CD4-positive, alpha-beta T cell treated with Interleukin-15 for 4 hours (primary cell): ENCODE results near the gene CR1L.
"Not testable (repeated sequence)": the region's sequence is repeated elsewhere in the genome, so short reads cannot be mapped to it uniquely, and the experiment has no call there.

Experiments used
- DNase-seq: peaks from one replicate; pipeline ENCODE4 v3.0.0-alpha.2; 2020; ENCODE audit warnings: low spot score

The CR1L gene

DNA sequence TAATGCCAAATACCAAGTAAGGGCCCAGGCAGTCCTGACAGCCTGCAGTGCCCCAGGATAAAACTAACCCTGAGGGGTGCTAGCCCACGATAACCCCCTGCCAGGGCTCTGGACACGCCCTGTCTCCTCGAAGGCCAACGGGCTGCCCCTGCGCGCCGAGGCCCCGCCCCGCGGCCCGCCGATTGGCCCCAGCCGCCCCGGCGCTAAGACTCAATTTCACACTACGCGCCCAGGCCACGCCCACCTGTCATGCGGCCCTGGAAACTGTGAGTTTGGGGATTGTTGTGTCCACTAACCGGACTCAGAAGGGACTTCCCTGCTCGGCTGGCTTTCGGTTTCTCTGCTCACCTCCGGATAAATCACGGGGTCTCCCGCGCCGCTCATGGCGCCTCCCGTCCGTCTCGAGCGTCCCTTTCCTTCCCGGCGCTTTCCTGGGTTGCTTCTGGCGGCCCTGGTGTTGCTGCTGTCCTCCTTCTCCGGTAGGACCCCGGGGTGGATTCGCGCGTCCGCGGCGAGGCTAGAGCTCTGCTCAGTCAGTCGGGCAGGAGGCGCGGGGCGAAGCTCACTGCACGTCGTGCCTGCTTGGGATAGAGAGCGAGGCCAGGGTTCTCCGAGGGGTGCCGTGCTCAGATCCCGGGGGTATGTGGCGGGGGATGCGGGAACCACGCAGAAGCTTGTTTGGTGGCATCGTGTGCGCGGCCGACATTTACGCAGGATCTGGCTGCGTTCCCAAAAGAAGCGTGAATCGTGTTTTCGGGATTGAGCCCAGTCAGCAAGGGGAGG, at the start of gene CR1L:
Gene CR1L (plus strand): TSS at position 282 of the 783 bp plus-strand sequence. CDS start 101 bp downstream, at position 383.
- DNase-seq = peak; percentile 45

DNA sequence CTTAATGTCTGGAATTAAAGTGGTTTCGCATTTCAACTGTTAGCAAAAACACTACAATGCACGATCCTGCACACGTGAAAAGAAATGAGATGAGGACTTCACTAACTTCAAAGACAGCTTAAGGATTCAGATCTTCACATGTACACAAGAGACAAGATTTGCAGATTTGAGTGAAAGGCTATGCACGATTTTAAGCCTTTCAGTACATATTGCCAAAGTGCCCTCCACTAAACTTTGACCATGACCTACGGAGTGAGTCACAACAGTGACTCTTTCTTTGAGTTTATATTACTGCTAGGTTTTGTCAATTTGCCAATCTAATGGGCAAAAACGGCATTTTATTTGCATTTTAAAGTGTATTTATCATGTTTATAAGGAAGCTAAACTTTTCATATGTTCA, 41.2 kb upstream of the CR1L start:
- DNase-seq = no peak

DNA sequence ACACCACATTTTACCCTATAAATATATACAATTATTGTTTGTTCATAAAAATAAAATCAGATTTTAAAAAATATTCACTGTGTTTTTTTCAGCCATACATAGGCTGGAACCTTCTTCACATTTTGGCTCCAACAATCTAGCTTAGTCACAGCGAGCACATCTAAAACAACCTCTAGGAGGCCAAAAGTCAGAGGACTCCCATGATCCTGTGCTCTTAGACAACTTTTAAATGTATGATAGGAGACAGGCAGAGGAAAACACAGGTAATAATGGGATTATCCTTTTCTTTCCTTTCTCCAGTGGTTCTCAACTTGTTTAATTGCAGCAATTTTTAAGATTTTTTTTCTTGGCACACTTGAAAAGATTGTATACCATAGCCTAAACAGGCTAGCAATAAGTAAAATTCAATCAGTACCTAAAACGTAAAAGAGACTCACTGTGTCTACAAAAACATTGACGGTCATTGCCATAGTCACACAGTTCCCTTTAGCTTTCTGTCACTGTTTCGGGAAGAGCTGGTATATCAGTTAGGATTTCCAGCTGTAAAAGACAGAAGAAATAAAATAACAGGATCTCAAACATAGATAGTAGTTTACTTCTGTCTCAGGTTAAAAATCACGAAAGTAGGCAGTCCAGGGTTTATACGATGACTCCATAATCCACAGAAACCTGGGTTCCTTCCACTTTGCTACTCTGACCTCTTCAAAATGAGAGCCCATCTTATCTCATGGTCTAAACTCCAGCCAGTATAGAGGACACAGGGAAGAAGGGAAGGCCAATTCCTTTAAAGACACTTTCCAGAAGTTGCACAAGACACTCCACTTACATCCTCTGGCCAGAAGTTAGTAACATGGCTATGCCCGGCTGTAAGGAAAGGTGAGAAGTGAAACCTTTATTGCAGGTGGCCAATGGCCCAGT, 39.2 kb upstream of the CR1L start:
- no peak for DNase-seq

DNA sequence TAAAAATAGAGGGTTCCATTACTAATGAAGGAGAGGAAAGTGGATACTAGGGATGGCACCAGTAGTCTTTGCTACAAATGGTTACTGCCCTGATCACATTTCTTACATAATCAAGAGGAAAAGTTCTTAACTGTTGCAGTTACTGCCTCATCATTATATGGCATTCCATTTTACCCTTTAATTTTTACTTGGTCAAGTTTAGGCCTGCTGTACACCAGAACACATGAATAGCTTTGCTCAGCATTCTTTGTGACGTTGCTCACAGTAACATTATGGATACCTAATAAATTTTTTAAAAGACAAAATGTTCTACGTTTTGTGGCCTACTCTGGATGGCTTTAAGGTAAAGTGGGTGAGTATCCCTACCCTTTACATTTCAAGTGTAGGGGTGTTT, 38.6 kb upstream of the CR1L start:
- DNase-seq = no peak

- no peak for DNase-seq
Measured at GRCh38 chr1:207612762-207613161, 32.2 kb upstream of the CR1L start.

DNA sequence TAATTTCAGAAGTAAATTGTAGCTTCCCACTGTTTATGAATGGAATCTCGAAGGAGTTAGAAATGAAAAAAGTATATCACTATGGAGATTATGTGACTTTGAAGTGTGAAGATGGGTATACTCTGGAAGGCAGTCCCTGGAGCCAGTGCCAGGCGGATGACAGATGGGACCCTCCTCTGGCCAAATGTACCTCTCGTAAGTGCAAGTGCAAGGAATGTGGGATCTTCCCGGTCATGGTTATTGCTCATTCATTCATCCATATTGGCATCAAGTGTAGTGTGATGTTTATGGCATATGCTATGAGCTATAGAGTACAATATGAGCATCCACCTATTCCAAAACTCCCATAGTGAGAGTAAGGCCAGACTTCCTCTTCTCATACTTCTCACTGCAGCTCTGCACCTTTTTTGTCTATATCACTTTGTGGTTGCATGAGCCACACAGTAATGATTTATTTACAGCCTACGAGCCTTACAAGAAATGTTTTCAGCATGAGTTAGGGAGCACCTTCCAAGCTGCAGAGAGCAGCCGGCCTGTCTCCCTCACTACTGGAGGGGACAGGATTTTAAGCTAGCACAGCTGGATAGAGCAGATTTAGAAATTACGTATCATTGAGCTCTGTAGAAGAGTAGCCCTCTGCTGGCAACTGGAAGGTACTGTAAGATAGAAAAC, 24.9 kb upstream of the CR1L start:
- peak; percentile 22 for DNase-seq

- no peak for DNase-seq
Measured at GRCh38 chr1:207620543-207620893, 24.4 kb upstream of the CR1L start.

DNA sequence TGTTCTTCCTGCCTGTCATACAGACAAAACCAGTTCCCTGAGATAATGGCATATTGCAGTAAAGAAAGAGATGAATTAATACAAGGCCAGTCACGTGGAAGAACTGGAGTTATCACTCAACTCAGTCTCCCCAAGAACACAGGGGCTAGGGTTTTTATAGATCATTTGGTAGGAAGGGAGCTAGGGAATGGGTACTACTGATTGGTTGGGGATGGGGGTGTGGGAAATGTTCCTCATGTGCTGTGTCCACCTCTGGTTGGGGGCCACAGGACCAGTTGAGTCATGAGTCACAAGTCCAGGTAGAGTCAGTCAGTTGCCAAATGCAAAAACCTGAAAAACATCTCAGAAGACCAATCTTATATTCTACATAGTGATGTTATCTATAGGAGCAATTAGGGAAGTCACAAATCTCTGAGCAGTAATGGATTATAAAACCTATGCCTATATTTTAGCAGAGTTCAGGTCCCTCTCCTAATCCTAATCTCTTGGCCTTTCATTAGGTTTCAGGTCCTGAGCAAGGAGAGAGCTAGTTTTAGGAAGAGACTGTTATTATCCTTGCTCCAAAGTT, 19.3 kb upstream of the CR1L start:
- DNase-seq = not testable (repeated sequence)

- DNase-seq = no peak
Measured at GRCh38 chr1:207626972-207627337, 18.0 kb upstream of the CR1L start.

DNA sequence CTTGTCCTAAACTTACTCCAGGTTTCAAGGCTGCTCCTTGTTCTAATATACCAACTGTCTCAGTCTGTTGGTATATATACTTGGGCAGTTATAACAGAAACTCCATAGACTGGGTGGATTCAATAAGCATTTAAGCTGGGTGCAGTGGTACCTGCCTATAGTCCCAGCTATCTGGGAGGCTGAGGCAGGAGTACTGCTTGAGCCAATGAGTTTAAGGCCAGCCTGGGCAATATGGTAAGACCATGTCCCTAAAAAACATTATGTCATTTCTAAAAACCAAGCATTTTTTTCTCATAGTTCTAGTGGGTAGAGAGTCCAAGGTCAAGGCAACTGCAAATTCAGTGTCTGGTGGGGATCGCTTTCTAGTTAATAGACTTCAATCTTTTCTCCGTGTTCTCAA, 17.4 kb upstream of the CR1L start:
- no peak for DNase-seq

- no peak for DNase-seq
Measured at GRCh38 chr1:207628776-207629175, 16.2 kb upstream of the CR1L start.

DNA sequence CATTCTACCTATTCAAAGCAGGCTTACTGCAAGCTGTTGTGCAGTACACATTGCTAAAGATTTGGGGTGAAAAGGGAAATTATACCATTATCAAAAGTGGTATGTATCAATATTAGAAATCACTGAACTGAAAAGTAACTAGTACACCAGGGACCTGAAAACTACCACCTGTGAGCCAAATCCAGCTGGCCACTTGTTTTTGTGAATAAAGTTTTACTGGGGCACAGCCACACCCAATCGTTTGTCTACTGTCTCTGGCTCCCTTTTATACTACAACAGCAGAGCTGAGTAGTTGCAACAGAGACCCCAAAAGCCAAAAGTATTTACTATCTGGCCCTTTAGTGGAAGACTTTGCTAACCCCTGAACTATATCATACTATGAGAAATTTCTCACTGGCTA, 13.8 kb upstream of the CR1L start:
- DNase-seq = no peak

- no peak for DNase-seq
Measured at GRCh38 chr1:207633226-207633625, 11.7 kb upstream of the CR1L start.

GRCh38 chr1:207633699-207634289, 11.1 kb upstream of the CR1L start:
- not testable (repeated sequence) for DNase-seq

DNA sequence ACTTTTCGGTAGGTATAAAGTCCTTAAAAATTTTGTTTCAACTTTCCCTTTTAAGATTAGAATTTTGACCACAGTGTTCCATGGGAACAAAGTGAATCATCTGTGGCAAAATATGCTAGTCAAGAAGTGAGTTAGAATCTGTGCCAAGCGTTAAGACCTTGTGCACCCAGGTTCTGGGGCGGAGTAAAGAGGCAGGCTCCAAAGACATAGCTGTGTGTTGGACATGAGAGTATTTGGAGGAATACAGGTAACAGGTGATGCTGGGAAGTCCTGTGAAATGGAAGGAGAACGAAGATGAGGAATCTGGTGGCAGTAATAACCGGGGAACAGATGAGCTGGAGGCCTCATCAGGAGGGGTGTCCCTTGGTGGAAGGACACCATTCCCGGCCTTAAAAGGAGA, 10.6 kb upstream of the CR1L start:
- DNase-seq = not testable (repeated sequence)

DNA sequence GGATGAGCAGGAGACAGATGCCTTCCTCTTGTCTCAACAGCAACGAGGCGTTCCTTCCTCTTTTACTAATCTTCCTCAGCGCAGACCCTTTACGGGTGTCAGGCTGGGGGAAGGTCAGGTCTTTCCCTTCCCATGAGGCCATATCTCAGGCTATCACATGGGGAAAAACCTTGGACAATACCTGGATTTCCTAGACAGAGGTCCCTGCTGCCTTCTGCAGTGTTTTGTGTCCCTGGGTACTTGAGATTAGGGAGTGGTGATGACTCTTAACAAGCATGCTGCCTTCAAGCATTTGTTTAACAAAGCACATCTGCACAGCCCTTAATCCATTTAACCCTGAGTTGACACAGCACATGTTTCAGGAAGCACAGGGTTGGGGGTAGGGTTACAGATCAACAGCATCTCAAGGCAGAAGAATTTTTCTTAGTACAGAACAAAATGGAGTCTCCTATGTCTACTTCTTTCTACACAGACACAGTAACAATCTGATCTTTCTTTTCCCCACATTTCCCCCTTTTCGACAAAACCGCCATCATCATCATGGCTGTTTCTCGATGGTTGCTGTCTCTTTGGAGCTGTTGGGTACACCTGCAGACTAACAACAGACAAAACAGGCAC, 9.3 kb upstream of the CR1L start:
- not testable (repeated sequence) for DNase-seq

GRCh38 chr1:207638487-207639145, 6.3 kb upstream of the CR1L start:
- DNase-seq = not testable (repeated sequence)

DNA sequence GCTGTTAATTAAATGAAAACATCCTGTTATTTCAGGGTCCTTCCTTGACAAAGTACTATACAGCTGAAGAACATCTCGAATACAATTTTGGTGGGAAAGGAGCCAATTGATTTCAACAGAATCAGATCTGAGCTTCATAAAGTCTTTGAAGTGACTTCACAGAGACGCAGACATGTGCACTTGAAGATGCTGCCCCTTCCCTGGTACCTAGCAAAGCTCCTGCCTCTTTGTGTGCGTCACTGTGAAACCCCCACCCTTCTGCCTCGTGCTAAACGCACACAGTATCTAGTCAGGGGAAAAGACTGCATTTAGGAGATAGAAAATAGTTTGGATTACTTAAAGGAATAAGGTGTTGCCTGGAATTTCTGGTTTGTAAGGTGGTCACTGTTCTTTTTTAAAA, 5.6 kb upstream of the CR1L start:
- DNase-seq = not testable (repeated sequence)

GRCh38 chr1:207644166-207644851, 624 bp upstream of the CR1L start:
- DNase-seq = no peak

- no peak for DNase-seq
Measured at GRCh38 chr1:207645635-207646081, 725 bp downstream of the CR1L start.
